Right lung (tissue), 5 donors: ENCODE results near the gene TRPM5. TPM values are rescaled to one million over a fixed set of nuclear protein-coding genes. Genes with fewer than 3 reads are reported as not detected.

Experiments
- DNase-seq, 2 donors: peaks; one replicate each; pipeline ENCODE4 v3.0.0-alpha.2; 2013
- polyA plus RNA-seq, 5 donors: library from polyadenylated mRNA; unstranded; fragments of 120-200 nt; gene quantifications; one replicate each; pipeline versions ENCODE4 v1.2.1 to v1.2.3, GENCODE V29; 2013; ENCODE audit warnings: inconsistent platforms in 1 of 5, low replicate concordance in 1 of 5; ENCODE audit not compliant: insufficient read length in 5 of 5, insufficient read depth in 1 of 5

TRPM5 gene
- polyA plus RNA-seq, 5 donors = 0.10 to 0.29 (median 0.13) TPM

DNA sequence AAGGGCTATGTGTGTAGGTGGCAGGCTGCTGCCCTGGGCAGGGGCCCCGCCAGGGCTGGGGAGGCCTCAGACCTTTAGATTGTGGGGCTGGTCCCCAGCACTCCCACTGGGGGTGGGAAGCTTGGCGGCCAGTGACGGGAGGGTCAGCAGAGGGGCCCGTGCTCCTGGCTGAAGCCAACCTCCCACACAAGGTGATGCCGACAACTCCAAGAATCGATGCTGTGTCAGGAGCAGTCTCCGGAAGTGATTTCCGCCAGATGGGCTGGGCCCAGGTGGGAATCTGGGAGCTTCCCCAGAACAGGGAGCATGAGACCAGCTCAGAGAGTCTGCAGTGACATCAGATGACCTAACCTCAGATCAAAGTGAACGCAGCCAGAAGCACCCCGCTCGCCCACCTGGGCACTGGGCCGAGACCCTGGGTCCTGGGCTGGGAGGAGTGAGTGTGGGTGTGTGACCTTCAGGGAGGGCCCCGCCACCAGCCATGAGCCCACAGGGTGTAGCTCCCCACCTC lies 7.7 kb downstream of the TRPM5 start:
- DNase-seq = no peak

DNA sequence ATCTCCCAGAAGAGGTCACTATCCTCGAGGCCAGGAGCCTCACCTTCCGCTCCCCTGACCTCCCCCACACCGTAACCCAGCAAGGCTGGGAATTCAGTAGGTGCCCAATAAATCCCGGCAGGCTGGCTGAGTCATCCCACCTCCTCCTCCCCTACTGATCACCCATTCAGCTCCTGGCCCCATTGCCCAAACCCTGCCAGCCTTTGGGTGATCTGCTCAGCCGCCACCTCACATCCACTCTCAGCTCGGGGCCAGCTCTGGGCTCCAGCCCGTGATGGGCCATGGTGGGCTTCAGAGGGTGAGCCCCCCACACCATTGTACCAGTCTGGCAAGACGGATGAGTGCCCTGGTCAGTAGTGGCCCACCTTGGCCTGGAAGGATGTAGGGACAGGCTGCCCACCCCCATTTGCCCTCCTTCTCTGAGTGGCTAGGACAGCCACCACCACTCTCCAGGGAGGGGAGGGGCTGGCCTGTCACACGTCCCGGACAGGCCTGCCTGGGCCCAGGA lies 8.2 kb downstream of the TRPM5 start:
- DNase-seq = no peak

DNA sequence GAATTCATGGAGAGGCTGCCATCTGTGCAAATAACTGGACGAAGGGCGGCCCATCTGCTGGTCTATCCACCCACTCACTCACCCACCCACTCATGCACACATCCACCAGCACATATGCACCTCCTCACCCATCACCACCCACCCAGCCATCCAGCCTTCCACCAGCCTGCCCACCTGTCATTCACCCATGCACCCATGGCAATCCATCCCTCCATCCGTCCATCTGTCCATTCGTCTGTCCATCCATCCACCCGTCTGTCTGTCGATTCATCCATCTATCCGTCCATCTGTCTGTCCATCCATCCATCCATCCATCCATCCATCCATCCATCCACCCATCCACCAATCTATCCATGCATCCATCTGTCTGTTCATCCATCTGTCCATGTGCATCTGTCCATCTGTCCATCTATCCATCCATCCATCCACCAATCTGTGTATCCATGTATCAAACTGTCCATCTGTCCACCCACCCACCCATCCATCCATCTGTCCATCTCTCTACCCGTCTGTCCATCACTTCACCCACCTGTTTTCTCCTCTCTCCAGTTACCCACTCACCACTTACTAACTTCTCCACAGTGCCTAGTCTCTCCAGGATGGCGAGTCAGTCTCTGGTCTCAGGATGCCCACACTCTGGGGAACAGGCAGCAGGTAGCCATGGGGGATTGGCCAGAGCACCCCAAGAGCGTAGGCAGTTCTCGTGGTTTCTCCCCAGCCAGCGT lies 8.9 kb downstream of the TRPM5 start:
- DNase-seq = no peak

DNA sequence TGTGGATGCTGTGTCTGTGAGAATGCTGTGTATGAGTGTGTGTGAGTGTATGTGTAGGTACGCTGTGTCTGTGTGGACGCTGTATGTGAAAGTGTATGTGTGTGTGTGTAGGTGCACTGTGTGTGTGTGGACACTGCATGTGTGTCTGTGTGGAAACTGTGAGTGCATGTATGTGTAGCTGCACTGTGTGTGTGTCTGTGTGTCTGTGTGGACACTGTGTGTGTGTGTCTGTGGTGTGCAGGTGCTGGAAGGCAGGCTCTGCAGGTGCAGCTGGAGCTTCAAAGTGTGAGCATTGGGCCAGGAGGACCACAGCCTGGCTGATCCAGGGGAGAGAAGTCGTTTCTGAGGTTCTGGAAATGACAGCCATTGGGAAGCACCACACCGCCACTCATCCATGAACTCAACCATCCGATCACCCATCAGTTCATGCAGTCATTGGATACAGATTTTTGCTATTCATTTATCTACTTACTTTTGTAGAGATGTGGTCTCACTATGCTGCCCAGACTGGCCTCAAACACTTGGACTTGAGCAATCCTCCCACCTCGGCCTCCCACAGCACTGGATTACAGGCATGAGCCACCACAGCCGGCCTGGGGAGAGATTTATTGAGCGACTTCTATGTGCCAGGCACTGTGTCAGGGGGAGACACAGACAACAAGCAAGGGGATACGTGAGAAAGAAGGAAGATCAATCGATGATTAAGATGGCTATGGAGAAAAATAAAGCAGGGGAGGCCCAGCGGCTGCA lies 9.6 kb downstream of the TRPM5 start:
- no peak for DNase-seq

DNA sequence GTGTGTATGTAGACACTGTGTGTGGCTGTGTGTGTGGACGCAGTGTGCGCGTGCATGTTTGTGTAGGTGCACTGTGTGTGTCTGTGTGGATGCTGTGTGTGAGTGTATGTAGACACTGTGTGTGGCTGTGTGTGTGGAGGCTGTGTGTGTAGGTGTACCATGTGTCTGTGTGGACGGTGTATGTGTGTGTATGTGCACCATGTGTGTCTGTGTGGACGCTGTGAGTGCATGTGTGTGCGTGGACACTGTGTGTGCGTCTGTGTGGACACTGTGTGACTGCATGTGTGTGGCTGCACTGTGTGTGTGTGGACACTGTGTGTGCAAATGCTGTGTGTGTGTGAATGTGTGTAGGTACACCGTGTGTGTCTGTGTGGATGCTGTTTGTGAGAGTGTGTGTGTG lies 10.3 kb downstream of the TRPM5 start:
- no peak for DNase-seq

DNA sequence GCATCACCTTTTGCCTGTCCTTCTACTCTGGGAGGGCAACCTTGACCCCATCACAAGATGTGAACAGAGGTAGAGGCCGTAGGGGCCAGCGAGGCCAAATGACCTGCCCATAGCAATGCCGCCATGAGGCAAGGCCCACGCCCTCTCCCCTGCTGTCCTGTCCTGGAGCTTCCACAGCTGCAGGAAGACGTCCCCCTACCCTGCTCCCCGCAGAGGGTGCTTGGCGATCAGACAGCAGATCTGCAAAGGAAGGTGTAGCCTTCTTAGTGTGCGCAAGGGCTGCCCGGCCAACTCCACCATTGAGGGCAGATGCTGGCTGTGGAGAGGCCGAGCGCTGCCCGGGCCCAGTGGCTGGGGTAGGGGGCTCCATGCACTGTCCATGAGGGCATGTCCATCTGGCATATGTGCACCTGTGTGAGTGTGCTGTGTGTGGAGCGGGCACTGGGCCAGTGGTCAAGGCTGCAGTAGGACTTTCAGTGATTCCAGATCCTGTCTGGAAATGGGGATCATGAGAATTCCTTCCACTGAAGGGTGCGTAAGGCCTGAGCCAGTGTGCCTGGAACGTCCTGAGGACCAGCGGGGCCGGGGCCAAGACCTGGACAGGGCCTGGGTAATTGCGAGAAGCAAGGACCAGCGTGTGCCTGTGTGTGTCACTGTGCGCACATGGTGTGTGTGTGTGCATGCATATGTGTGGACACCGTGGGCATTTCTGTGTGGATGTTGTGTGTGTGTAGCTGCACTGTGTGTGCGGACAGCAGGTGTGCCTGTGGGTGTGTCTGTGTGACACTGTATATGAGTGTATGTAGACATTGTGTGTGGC lies 11.0 kb downstream of the TRPM5 start:
- DNase-seq = no peak

DNA sequence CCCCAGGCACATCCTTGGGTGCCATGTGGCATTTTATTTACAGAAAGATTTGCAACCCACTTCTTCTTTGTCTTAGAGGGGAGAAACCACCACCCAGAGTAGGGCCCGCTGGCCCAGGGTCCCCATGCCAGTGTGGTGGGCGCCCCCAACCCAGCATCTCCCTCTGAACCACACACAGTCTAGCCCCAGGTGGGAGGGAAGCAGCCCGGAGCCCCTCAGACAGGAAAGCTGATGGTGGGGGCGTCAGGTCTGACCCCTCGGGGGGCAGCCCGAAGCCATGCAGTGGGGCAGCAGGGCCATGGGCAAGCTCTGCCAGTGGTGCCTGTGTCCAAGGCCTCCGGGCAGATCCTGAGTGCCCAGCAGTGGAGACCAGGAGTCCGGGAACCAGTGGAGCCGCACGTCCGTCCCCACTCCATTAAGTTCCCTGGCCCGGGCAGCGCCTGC lies 11.7 kb downstream of the TRPM5 start:
- no peak for DNase-seq

DNA sequence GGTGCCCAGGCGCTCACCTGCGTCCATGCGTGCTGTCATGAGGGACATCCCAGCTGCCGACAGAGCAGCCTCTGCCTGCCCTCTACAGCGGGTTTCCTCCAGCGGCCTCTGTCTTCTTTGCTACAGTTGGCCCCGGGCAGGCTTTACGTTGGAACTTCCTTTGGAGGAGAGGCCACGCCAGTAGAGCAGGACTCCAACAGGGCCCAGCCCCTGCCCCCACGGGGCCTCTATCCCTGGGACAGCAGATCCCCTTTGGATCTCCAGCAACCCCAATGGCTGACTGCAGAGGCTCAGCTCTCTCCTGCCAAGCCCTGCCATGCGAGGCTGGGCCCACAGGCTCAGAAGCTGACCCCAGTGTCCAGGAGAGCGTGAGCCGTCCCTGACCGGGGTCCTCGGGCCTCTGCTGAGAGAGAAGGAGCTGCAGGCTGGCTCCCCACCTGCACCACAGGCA lies 12.1 kb downstream of the TRPM5 start:
- no peak for DNase-seq

DNA sequence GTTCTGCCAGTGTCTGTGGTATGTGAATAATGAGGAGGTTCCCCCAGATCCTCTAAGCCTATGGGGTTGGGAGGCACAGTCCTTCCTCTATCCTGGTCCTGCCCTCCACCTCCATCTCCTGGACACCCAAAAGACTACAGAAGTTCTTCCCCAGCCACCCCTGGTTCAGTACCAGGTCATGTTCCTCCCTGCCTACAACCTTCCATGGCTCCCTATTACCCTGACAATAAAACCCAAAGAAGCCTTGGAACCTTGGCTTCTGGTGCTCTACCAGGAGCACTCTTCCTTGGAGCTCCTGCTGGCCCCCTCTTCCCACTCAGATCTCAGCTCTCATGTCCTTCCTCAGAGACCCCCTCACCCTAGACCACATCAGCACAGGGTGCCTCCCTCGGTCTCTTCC lies 12.9 kb downstream of the TRPM5 start:
- DNase-seq = no peak

DNA sequence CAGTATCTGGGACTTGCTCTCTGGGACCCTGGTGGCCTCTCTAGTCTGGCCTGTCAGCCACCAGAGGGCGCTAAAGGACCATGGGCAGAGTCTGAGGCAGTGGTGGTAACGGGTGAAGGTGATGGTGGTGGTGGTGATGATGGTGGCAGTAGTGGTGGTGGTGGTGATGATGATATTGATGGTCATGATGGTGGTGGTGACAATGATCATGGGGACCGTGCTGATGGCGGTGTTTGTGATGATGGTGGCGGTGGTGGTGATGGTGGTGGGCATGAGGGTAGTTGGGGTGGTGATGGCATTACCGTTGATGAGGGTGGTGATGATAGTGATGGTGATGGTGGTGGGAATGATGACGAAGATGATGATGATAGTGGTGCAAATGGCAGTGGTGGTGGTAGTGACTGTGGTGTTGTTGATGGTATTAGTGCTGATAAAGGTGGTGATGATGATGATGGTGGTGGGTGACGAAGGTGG lies 16.0 kb downstream of the TRPM5 start:
- peak in 1 of 2 donors; percentile 47 for DNase-seq

DNA sequence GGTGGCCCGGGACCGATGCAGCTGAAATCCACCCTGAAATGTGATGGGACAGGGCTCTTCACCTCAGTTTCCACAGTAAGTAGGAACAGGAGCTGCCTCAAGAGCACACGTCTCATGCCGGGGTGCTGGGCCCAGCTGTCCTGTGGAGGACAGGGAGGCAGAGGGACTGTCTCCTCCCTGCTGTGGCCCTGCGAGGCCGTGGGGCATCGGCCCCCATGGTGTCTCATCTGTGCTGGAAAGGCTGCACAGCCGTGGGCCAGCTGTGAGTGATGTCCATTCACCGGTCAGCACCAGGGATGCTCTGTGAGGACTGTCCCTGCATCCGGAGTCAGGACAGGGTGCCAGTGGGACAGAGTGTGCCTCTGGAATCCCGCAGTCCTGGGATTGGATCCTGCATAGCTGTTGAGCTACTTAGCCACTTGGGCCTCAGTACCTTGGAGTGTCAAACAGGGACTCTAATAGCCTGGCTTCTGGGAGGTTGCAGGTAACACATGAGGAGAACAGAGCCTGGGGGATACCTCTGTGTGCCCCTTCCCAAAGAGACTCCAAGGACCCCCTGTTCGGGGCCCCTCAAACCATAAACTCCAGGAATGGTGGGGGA lies 16.5 kb downstream of the TRPM5 start:
- no peak for DNase-seq

DNA sequence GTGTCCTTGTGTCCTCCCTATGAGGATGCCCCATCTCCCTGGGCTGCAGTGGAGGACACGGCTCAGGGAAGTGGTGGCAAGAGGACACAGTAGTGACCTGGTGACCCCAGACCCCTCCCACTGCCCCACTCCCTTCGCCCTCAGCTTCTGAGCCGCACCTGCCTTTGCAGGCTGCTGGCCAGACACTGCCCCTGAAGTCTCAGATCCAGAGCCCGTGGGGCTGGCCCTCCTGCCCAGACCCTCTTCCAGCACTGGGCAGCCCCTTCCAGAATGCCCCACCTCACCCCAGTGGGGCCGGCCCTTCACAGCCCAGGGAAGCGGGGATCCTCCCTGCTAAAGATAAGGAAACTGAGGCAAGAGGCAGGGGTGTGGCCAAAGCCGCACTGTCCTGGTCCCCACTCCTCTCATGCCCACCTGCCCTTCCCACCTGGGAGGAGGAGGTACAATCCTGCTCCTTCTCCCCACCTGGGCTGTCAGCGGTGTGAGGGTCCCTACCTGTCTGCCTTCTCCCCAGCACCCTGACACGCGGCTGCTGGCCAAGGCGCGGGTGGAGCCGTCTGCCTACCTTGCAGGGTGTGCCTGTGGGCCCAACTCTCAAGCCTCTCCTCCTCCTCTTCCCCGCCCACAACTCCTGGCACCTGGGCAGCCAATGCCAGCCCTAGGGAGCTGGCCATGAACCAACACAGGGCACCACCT lies 17.3 kb downstream of the TRPM5 start:
- no peak for DNase-seq

DNA sequence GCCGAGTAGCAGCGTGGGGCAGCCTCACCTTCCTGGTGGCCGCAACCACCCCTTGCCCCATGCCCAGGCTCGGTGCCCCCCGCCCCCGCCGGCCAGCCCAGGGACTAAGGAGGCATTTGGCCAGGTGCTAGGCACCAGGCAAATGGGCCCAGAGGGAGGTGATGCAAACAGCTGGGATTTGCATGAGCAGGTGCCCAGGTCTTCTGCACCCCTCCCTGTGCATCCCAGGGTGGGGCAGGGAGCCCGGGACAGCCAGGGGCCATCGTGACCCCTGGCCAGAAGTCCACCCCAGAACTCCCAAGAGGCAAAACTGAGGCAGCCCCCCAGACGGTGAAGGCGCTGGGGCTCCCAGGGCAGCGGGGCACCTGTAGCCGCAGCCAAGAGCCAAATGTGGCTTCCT lies 18.1 kb downstream of the TRPM5 start:
- no peak for DNase-seq

DNA sequence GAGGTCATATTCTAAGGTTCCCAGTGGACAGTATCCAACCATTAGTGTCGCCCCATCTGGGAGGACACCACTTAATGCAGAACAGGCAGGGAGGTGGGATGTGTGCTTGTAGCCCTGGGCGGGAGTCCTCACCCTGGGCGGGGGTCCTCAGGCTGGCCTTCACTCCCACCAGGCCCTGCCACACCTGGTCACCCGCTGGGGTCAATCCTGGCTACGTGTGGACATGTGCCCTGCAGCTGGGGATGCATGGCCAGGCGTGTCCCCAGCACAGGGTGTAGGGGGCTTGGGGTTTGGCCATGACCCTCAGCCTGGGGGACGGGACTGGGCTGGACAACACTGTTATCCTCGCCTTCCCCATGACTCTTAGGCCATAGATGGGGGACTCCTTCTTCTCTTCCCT lies 18.8 kb downstream of the TRPM5 start:
- no peak for DNase-seq

DNA sequence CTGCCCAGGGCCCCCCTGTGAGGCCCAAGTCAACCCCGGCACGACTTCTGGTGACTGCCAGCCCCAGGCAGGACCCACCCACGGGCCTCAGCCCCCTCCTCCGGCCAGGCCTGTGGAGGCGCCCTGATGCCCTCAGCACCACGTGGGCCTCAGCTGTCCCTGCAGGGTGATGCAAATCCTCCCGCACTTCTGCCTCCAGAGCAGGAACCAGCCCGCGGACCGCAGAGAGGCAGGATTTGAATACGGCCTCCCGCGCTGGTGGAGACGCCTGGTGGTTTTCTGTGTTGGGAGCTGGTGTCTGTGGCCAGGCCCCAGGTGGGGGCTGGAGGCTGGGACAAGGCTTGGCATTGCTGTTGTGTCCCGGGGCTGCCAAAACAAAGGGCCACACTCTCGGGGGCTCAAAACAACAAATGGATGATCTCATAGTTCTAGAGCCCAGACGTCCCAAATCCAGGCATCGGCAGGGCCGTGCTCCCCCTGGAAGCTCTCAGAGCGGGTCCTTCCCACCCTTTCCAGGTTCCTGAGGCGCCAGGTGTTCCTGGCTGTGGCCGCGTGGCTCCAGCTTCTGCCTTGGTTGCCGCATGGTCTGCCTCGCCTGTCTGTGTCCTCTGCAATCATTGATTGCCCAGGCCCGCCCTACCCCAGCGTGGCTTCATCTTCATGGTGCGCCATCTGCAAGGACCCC lies 19.4 kb downstream of the TRPM5 start:
- DNase-seq = no peak

DNA sequence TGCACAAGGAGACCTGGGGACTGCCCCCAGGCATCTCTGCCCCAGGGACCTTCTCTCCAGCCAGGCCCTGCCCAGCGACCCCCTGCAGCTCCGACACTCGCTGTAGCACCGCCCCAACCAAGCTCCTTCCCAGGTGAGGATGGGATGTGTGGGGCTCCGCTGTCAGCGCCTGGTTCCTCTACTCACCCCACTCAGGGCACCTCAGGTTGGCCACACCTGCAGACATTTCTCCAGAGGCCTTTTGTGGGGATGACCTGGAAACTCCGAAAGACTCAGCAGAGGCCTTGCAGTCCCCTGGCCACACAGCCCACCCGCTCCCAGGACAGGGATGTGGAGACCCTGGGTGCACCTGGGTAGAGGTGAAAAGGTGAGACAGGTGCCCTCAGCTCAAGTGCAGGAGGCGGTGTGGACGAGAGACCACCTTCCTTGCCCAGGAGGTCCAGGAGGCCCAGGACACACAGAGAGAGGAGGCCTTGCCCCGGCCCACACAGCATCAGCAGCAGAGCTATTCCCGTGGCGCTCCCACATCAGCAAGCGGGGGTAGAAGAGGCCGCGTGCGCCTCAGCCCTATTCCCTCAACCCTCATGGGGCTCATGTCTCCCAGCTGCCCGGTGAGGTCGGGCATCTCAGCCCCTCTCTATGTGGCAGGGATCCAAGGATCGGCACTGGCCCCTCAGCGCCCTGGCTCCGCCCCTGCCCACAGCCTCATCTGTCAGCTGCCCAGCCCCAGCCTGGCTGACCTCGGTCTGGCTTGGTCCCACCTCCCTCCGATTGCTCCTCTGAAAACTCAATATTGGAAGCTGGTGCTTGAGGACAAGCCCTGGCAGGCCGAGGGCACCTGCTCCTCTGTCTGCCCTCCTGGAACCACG lies 20.9 kb downstream of the TRPM5 start:
- DNase-seq = no peak

DNA sequence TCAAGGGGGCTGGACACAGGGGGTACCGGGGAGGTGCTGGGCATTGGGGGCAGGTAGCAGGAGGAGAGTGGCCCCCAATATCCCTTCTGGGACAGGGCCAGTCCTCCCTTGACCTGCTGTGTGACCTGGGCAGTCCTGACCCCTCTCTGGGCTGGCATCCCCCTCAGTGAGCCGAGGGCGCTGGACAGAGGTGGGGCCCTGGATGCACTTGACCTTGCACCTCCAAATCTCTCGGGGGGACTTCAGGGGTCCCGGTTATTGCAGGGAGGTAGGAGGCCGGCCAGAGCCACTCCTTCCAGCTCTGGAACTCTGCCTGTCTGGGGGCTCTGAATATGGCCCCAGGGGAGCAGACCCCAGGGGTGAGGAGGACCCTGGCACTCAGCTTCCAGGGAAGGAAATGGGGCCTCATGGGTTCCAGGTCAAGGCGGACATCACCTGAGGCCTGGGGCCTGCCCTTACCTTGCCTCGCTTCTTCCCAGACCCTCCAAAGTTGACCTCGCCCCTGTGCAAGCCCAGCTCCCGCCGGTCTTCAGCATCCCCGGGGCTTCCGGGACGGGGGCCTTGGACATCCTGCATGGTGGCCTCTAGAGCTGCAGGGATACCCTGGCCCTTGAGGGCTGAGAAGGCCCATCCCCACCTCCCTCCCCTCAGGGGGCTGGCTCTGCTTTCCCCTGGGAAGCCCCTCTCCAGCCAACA lies 21.7 kb downstream of the TRPM5 start:
- DNase-seq = no peak

DNA sequence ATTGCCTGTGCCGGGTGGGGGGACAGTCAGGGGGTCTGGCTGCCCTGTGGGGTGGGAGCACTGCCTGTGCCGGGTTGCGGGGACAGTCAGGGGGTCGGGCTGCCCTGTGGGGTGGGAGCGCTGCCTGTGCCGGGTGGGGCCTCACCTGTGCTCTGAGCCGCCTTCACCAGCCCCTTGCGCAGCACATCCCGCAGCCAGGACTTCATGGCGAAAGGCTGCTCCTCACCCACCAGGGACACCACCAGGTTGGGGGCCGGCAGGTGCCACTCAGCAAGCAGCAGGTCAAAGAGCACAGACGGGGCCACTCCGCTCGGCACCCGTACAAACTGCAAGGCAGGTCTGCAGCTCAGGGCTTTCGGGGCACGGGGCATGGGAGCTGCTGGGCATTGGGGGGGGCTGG lies 22.3 kb downstream of the TRPM5 start:
- no peak for DNase-seq
